ENCODE data around the gene ANXA3.

GRCh38 chr4:78609580-78609979 is 58.0 kb downstream of the ANXA3 start:
- TF ChIP-seq, protein P1, sequence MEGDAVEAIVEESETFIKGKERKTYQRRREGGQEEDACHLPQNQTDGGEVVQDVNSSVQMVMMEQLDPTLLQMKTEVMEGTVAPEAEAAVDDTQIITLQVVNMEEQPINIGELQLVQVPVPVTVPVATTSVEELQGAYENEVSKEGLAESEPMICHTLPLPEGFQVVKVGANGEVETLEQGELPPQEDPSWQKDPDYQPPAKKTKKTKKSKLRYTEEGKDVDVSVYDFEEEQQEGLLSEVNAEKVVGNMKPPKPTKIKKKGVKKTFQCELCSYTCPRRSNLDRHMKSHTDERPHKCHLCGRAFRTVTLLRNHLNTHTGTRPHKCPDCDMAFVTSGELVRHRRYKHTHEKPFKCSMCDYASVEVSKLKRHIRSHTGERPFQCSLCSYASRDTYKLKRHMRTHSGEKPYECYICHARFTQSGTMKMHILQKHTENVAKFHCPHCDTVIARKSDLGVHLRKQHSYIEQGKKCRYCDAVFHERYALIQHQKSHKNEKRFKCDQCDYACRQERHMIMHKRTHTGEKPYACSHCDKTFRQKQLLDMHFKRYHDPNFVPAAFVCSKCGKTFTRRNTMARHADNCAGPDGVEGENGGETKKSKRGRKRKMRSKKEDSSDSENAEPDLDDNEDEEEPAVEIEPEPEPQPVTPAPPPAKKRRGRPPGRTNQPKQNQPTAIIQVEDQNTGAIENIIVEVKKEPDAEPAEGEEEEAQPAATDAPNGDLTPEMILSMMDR (IDR thresholded peaks at IDR 0.05; ENCODE audit: poor library complexity, severe bottlenecking): no peak
- TF ChIP-seq EP300 (conservative IDR thresholded peaks at IDR 0.05; ENCODE audit: poor library complexity, severe bottlenecking): no peak
- TF ChIP-seq EZH2 (IDR thresholded peaks at IDR 0.05; ENCODE audit: borderline replicate concordance, insufficient read depth, low read length, poor library complexity, severe bottlenecking): no peak
- no peak for TF ChIP-seq TAF1 (IDR thresholded peaks at IDR 0.05; ENCODE audit: low read depth)
- TF ChIP-seq, protein P2, sequence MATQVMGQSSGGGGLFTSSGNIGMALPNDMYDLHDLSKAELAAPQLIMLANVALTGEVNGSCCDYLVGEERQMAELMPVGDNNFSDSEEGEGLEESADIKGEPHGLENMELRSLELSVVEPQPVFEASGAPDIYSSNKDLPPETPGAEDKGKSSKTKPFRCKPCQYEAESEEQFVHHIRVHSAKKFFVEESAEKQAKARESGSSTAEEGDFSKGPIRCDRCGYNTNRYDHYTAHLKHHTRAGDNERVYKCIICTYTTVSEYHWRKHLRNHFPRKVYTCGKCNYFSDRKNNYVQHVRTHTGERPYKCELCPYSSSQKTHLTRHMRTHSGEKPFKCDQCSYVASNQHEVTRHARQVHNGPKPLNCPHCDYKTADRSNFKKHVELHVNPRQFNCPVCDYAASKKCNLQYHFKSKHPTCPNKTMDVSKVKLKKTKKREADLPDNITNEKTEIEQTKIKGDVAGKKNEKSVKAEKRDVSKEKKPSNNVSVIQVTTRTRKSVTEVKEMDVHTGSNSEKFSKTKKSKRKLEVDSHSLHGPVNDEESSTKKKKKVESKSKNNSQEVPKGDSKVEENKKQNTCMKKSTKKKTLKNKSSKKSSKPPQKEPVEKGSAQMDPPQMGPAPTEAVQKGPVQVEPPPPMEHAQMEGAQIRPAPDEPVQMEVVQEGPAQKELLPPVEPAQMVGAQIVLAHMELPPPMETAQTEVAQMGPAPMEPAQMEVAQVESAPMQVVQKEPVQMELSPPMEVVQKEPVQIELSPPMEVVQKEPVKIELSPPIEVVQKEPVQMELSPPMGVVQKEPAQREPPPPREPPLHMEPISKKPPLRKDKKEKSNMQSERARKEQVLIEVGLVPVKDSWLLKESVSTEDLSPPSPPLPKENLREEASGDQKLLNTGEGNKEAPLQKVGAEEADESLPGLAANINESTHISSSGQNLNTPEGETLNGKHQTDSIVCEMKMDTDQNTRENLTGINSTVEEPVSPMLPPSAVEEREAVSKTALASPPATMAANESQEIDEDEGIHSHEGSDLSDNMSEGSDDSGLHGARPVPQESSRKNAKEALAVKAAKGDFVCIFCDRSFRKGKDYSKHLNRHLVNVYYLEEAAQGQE (IDR thresholded peaks at IDR 0.05; ENCODE audit: borderline replicate concordance): no peak
- TF ChIP-seq RAD21 (conservative IDR thresholded peaks at IDR 0.05): no peak
- TF ChIP-seq MXI1 (conservative IDR thresholded peaks at IDR 0.05; ENCODE audit: poor library complexity, severe bottlenecking): no peak

Measured in neural cell (in vitro differentiated cells).